ENCODE results near the gene PSMA3. TPM values are rescaled to one million over a fixed set of nuclear protein-coding genes. Genes with fewer than 3 reads are reported as not detected.
A peak's percentile ranks its signal among the peaks of the same experiment; 100 is the strongest.

The PSMA3 gene
- total RNA-seq, 1 experiment from 2014 or later, result 355 TPM

DNA sequence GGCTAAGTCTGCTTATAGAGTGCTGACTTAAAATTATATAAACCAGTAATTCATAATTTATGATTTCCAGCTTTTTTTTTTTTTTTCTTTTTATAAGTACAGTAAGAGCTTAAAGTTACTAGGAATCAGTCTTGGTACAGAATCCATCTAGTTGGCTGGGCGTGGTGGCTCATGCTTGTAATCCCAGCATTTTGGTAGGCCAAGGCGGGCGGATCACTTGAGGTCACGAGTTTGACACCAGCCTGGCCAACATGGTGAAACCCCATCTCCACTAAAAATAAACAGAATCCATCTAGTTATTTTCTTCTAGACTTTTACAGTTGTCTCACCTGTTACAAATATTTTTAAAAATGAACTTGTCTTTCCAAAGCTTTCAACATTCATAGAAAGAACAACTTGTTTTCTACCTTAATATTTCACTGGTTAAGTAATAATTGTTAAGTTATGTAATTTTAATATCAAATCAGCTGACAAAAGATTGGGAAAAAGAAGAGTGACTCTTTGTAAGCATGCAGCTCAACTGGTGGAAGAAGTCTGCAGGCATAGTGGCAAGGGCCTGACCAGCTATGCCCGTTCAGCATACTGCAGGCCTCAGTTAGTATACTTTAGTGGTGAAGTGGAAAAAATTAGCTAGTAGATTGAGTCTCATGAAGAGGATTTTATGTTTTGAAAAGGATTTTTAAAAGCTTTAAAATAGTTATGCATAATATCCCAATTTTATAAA lies 17.4 kb upstream of the PSMA3 start:
- intact Hi-C loops (cut with micrococcal nuclease; ENCODE audit: unreplicated experiment), result no loop called here
- no peak overlapping the region for H3K4me3 ChIP-seq (ENCODE audit: low read depth, low read length, poor library complexity, severe bottlenecking)
- ChIA-PET CTCF (no interaction called here), POLR2A (ENCODE audit: low non-redundant PET) (no interaction called here)
- peaks cover 8% of the 10 kb centered on the region for H3K36me3 ChIP-seq (ENCODE audit: insufficient read depth, low read length, poor library complexity, severe bottlenecking)
- DNase-seq (ENCODE audit: low spot score), result no peak
- no peaks in the 10 kb centered on the region for H3K9me3 ChIP-seq (ENCODE audit: low read depth, low read length, poor library complexity, severe bottlenecking)
- no peaks in the 10 kb centered on the region for H3K4me1 ChIP-seq (ENCODE audit: insufficient read depth, low read length, poor library complexity, severe bottlenecking)
- no peaks in the 10 kb centered on the region for H3K27me3 ChIP-seq (replicated peaks; ENCODE audit: insufficient read depth, low read depth, low read length, poor library complexity)
- BruUV-seq (replicated peaks), result no TSS peak
- no peak overlapping the region for H3K27ac ChIP-seq (ENCODE audit: low read depth, low read length, poor library complexity, severe bottlenecking)
- no peak for TF ChIP-seq CTCF (conservative IDR thresholded peaks at IDR 0.05; ENCODE audit: low read depth, low read length)
- TF ChIP-seq EZH2 (IDR thresholded peaks at IDR 0.05; ENCODE audit: borderline replicate concordance, low read depth, low read length, poor library complexity, severe bottlenecking), result no peak

- Histone ChIP-seq H3K4me1 (ENCODE audit: insufficient read depth, low read length, poor library complexity, severe bottlenecking) (no peaks in the 10 kb centered on the region), H3K9me3 (ENCODE audit: low read depth, low read length, poor library complexity, severe bottlenecking) (no peaks in the 10 kb centered on the region), H3K4me3 (ENCODE audit: low read depth, low read length, poor library complexity, severe bottlenecking) (peak overlapping the region; percentile 59), H3K27me3 (replicated peaks; ENCODE audit: insufficient read depth, low read depth, low read length, poor library complexity) (no peaks in the 10 kb centered on the region), H3K36me3 (ENCODE audit: insufficient read depth, low read length, poor library complexity, severe bottlenecking) (no peaks in the 10 kb centered on the region), H3K27ac (ENCODE audit: low read depth, low read length, poor library complexity, severe bottlenecking) (no peak overlapping the region)
- POLR2A ChIA-PET (ENCODE audit: low non-redundant PET), result no interaction called here
- intact Hi-C loops (cut with micrococcal nuclease; ENCODE audit: unreplicated experiment), result no loop called here
- CTCF ChIA-PET, result no interaction called here
- TF ChIP-seq EZH2 (IDR thresholded peaks at IDR 0.05; ENCODE audit: borderline replicate concordance, low read depth, low read length, poor library complexity, severe bottlenecking) (no peak), CTCF (conservative IDR thresholded peaks at IDR 0.05; ENCODE audit: low read depth, low read length) (no peak)
- BruUV-seq (replicated peaks), result no TSS peak
- DNase-seq (ENCODE audit: low spot score), result no peak
Measured at GRCh38 chr14:58238252-58239243, 6.1 kb upstream of the PSMA3 start.

GRCh38 chr14:58239244-58240195 lies 5.1 kb upstream of the PSMA3 start:
- intact Hi-C loops (cut with micrococcal nuclease; ENCODE audit: unreplicated experiment), result no loop called here
- no TSS peak for BruUV-seq (replicated peaks)
- no peaks in the 10 kb centered on the region for H3K36me3 ChIP-seq (ENCODE audit: insufficient read depth, low read length, poor library complexity, severe bottlenecking)
- ChIA-PET CTCF (no interaction called here), POLR2A (ENCODE audit: low non-redundant PET) (no interaction called here)
- no peak for TF ChIP-seq EZH2 (IDR thresholded peaks at IDR 0.05; ENCODE audit: borderline replicate concordance, low read depth, low read length, poor library complexity, severe bottlenecking)
- TF ChIP-seq CTCF (conservative IDR thresholded peaks at IDR 0.05; ENCODE audit: low read depth, low read length), result no peak
- H3K27ac ChIP-seq (ENCODE audit: low read depth, low read length, poor library complexity, severe bottlenecking), result no peak overlapping the region
- peak; percentile 79 for DNase-seq (ENCODE audit: low spot score)
- H3K27me3 ChIP-seq (replicated peaks; ENCODE audit: insufficient read depth, low read depth, low read length, poor library complexity), result no peaks in the 10 kb centered on the region
- H3K9me3 ChIP-seq (ENCODE audit: low read depth, low read length, poor library complexity, severe bottlenecking), result no peaks in the 10 kb centered on the region
- H3K4me3 ChIP-seq (ENCODE audit: low read depth, low read length, poor library complexity, severe bottlenecking), result peak overlapping the region; percentile 59
- H3K4me1 ChIP-seq (ENCODE audit: insufficient read depth, low read length, poor library complexity, severe bottlenecking), result no peaks in the 10 kb centered on the region
